CD4-positive, alpha-beta T cell (primary cell): Measurements from ENCODE around the gene WNK3. TPM values are rescaled to one million over a fixed set of nuclear protein-coding genes. Genes with fewer than 3 reads are reported as not detected.

Source experiments
- ATAC-seq: fragments of 200-7000 bp; cut with Tn5 transposase; one replicate; pipeline ENCODE4 v1.10.0; 2022; ENCODE audit warnings: mild to moderate bottlenecking; ENCODE audit not compliant: poor library complexity
- CTCF ChIA-PET: fragments of 350-600 bp; sonication (Branson Sonifier 250); formaldehyde crosslinking; loops from one replicate; lab custom pipeline; 2021; ENCODE audit warnings: antibody characterized with exemption, inconsistent platforms; lab: Charles Lee
- POLR2A ChIA-PET: fragments of 350-600 bp; sonication (Branson Sonifier 250); formaldehyde crosslinking; loops from one replicate; lab custom pipeline; 2021; ENCODE audit warnings: antibody characterized with exemption, inconsistent platforms; lab: Charles Lee
- DNase-seq, 14 experiments: peaks; one replicate each; pipeline ENCODE4 v3.0.0-alpha.2; 2013 to 2020; ENCODE audit warnings: mixed read lengths in 2 of 14
- H3K27ac ChIP-seq, 2 donors: one replicate each; pipeline versions ENCODE4 v1.5.1 to v1.7.0; 2013; ENCODE audit warnings: low read length in 2 of 2, low read depth in 1 of 2, mild to moderate bottlenecking in 1 of 2
- H3K27me3 ChIP-seq, 2 experiments: 1 replicate in 1 of 2; 2 replicates in 1 of 2; pipeline versions ENCODE4 v1.6.1 to v1.7.0; 2013; ENCODE audit warnings: low read length in 2 of 2, control low read depth in 1 of 2, mild to moderate bottlenecking in 1 of 2, moderate library complexity in 1 of 2; ENCODE audit not compliant: insufficient read depth in 2 of 2, control insufficient read depth in 1 of 2
- H3K36me3 ChIP-seq: one replicate; pipeline ENCODE4 v1.6.1; 2013; ENCODE audit warnings: low read length, control low read depth; ENCODE audit not compliant: insufficient read depth
- H3K4me1 ChIP-seq: one replicate; pipeline ENCODE4 v1.6.1; 2013; ENCODE audit warnings: low read length, control low read depth; ENCODE audit not compliant: insufficient read depth
- H3K4me3 ChIP-seq: one replicate; pipeline ENCODE4 v1.5.1; 2013; ENCODE audit warnings: mild to moderate bottlenecking, low read length, moderate library complexity
- H3K9me3 ChIP-seq, 2 experiments: 1 replicate in 1 of 2; 2 replicates in 1 of 2; pipeline versions ENCODE4 v1.6.1 to v1.7.0; 2013; ENCODE audit warnings: low read length in 2 of 2, mild to moderate bottlenecking in 2 of 2, control low read depth in 1 of 2, moderate library complexity in 1 of 2; ENCODE audit not compliant: control insufficient read depth in 1 of 2, insufficient read depth in 1 of 2
- H3K27ac Mint-ChIP-seq: one replicate; pipeline ENCODE4 v1.8.0; 2020; ENCODE audit warnings: mixed read lengths
- H3K27me3 Mint-ChIP-seq: one replicate; pipeline ENCODE4 v1.8.0; 2021; ENCODE audit warnings: mixed read lengths
- H3K36me3 Mint-ChIP-seq: one replicate; pipeline ENCODE4 v1.8.0; 2021; ENCODE audit warnings: low read depth, mixed read lengths
- H3K4me1 Mint-ChIP-seq: one replicate; pipeline ENCODE4 v1.8.0; 2021; ENCODE audit warnings: low read depth, mixed read lengths
- H3K4me3 Mint-ChIP-seq: one replicate; pipeline ENCODE4 v1.8.0; 2020; ENCODE audit warnings: mild to moderate bottlenecking, mixed read lengths
- H3K9me3 Mint-ChIP-seq: one replicate; pipeline ENCODE4 v1.8.0; 2020; ENCODE audit warnings: mixed read lengths
- CTCF ChIP-seq: fragments of 200-600 bp; IDR thresholded peaks from one replicate; pipeline ENCODE4 v1.8.0; 2022; ENCODE audit warnings: antibody characterized with exemption, mild to moderate bottlenecking
- intact Hi-C, 2 experiments: fragments of 100-400 bp; cut with DNase I in 1 of 2; cut with micrococcal nuclease in 1 of 2; formaldehyde crosslinking; loops; one replicate each; pipeline versions ENCODE4 v1.15.1 to v1.9.0; 2023 to 2025; cut with DNase I, micrococcal nuclease
- total RNA-seq, 174 experiments: library from RNA in 2 of 174; stranded (reverse) in 2 of 174; gene quantifications; one replicate each; pipeline ENCODE4 v1.2.3 and lab custom pipeline; 2021 to 2026

Gene WNK3
- total RNA-seq, 2 experiments from 2014 or later: 0.16 to 0.25 TPM

DNA sequence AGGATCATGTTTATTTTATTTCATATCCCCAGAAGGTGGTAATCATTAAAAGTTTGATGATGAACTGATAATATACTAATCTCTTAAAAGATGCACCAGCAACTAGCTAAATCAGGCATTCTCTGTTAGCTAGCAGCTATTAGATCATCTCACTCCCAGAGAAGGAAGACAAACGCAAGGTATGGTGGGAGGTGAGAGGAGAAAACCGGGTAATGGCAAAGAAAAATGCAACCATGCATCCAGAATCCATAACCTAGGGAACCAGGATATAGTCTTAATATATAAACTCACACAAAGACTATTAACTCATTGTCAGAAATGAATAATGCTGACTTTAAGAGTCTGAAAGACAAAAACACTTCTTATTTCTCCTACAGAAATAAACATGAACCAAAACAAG lies 66.1 kb downstream of the WNK3 start:
- no peaks in the 10 kb centered on the region for H3K27me3 ChIP-seq
- Mint-ChIP-seq H3K4me1 (no peaks in the 10 kb centered on the region), H3K36me3 (no peaks in the 10 kb centered on the region), H3K4me3 (no peak overlapping the region), H3K27me3 (no peaks in the 10 kb centered on the region), H3K9me3 (no peaks in the 10 kb centered on the region), H3K27ac (no peak overlapping the region)
- intact Hi-C loops: no loop called here
- no peaks in the 10 kb centered on the region for H3K4me1 ChIP-seq
- no peak overlapping the region for H3K27ac ChIP-seq
- TF ChIP-seq CTCF: no peak
- DNase-seq: no peak
- no peak for ATAC-seq
- H3K4me3 ChIP-seq: no peak overlapping the region
- H3K36me3 ChIP-seq: no peaks in the 10 kb centered on the region
- ChIA-PET POLR2A (no interaction called here), CTCF (no interaction called here)
- H3K9me3 ChIP-seq: no peaks in the 10 kb centered on the region

DNA sequence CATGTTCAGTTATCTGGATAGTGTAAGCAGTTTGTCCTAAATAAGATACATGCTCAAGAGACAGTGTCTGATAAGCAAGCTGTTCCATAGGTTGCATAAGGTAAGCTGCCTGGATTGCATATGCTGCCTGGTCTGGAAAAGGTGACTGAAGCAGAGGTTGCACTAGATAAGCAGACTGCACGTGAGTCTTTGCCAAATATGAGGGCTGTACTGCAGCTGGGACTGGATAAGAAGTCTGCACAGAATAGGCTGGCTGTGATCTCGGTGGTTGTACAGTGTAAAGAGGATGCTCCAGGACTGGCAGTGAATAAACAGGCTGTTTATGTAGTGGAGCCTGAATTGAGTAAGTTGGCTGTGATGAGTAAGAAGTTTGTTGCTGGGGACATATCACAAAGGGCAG lies 68.9 kb downstream of the WNK3 start:
- H3K9me3 Mint-ChIP-seq: no peaks in the 10 kb centered on the region
- no peak for TF ChIP-seq CTCF
- no peaks in the 10 kb centered on the region for H3K9me3 ChIP-seq
- no peak for ATAC-seq
- H3K27me3 Mint-ChIP-seq: no peaks in the 10 kb centered on the region
- no peaks in the 10 kb centered on the region for H3K36me3 Mint-ChIP-seq
- no peak for DNase-seq
- H3K27me3 ChIP-seq: no peaks in the 10 kb centered on the region
- H3K4me3 Mint-ChIP-seq: no peak overlapping the region
- H3K27ac ChIP-seq: no peak overlapping the region
- no peak overlapping the region for H3K27ac Mint-ChIP-seq
- intact Hi-C loops: no loop called here
- H3K4me3 ChIP-seq: no peak overlapping the region
- no peaks in the 10 kb centered on the region for H3K4me1 ChIP-seq
- ChIA-PET POLR2A (no interaction called here), CTCF (interaction anchor here (1.2 kb wide), 1 partner anchor 10 kb away, joined by 5 read pairs; no protein-coding TSS in a partner anchor)
- no peaks in the 10 kb centered on the region for H3K36me3 ChIP-seq
- no peaks in the 10 kb centered on the region for H3K4me1 Mint-ChIP-seq

- Histone ChIP-seq H3K4me3 (no peak overlapping the region), H3K27ac (no peak overlapping the region), H3K36me3 (no peaks in the 10 kb centered on the region), H3K27me3 (no peaks in the 10 kb centered on the region), H3K4me1 (no peaks in the 10 kb centered on the region), H3K9me3 (no peaks in the 10 kb centered on the region)
- no peak for DNase-seq
- no peaks in the 10 kb centered on the region for H3K4me1 Mint-ChIP-seq
- CTCF ChIA-PET: no interaction called here
- ATAC-seq: no peak
- POLR2A ChIA-PET: no interaction called here
- no peak overlapping the region for H3K4me3 Mint-ChIP-seq
- H3K9me3 Mint-ChIP-seq: no peaks in the 10 kb centered on the region
- intact Hi-C loops: no loop called here
- H3K36me3 Mint-ChIP-seq: no peaks in the 10 kb centered on the region
- no peak for TF ChIP-seq CTCF
- no peaks in the 10 kb centered on the region for H3K27me3 Mint-ChIP-seq
- no peak overlapping the region for H3K27ac Mint-ChIP-seq
These were observed 69.6 kb downstream of the WNK3 start for GRCh38 chrX:54288277-54288676.
